ENCODE data around the gene PLXND1.
"Not testable (repeated sequence)": the region's sequence is repeated elsewhere in the genome, so short reads cannot be mapped to it uniquely, and the experiment has no call there.

The PLXND1 gene

GRCh38 chr3:129552287-129553050 lies 54.0 kb downstream of the PLXND1 start:
- DNase-seq (ENCODE audit: low read depth, low spot score) = no peak
- Histone ChIP-seq H3K4me1 (ENCODE audit: control insufficient read depth, insufficient read depth, low read length) (peaks cover 4% of the 10 kb centered on the region), H3K4me3 (ENCODE audit: low read length) (no peak overlapping the region), H3K27me3 (ENCODE audit: control insufficient read depth, insufficient read depth, low read length) (no peaks in the 10 kb centered on the region), H3K27ac (ENCODE audit: low read length) (no peak overlapping the region), H3K9me3 (ENCODE audit: control insufficient read depth, insufficient read depth, low read length) (no peaks in the 10 kb centered on the region), H3K36me3 (ENCODE audit: control insufficient read depth, insufficient read depth, low read length) (0 out of 2 replicates have a peak, but pooled peaks cover 3% of the 10 kb centered on the region)
- WGBS (ENCODE audit: insufficient coverage, insufficient read length) = no CpG with 5 or more reads among the region's 10 CpGs

DNA sequence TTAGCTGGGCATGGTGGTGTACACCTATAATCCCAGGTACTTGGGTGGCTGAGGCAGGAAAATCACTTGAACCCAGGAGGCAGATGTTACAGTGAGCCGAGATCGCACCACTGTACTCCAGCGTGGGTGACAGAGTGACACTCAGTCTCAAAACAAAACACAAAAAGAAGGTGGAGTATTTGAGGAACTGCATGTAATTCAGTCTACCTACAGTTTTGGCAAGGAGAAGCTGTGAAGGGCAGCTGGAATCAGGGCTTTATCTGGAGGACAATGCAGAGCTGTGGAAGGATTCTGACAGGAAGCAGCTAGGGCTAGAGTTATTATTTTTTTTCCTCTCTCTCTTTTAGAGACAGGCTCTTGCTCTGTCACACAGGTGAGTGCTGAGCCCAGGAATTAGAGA lies 56.7 kb downstream of the PLXND1 start:
- Histone ChIP-seq H3K4me3 (ENCODE audit: low read length) (no peak overlapping the region), H3K36me3 (ENCODE audit: control insufficient read depth, insufficient read depth, low read length) (no peaks in the 10 kb centered on the region), H3K27ac (ENCODE audit: low read length) (no peak overlapping the region), H3K4me1 (ENCODE audit: control insufficient read depth, insufficient read depth, low read length) (peaks cover 4% of the 10 kb centered on the region), H3K27me3 (ENCODE audit: control insufficient read depth, insufficient read depth, low read length) (no peaks in the 10 kb centered on the region), H3K9me3 (ENCODE audit: control insufficient read depth, insufficient read depth, low read length) (no peaks in the 10 kb centered on the region)
- no peak for DNase-seq (ENCODE audit: low read depth, low spot score)
- WGBS (ENCODE audit: insufficient coverage, insufficient read length) = no CpG with 5 or more reads among the region's 3 CpGs

- no CpG with 5 or more reads among the region's 18 CpGs for WGBS (ENCODE audit: insufficient coverage, insufficient read length)
- Histone ChIP-seq H3K27me3 (ENCODE audit: control insufficient read depth, insufficient read depth, low read length) (no peaks in the 10 kb centered on the region), H3K4me3 (ENCODE audit: low read length) (no peak overlapping the region), H3K9me3 (ENCODE audit: control insufficient read depth, insufficient read depth, low read length) (no peaks in the 10 kb centered on the region), H3K4me1 (ENCODE audit: control insufficient read depth, insufficient read depth, low read length) (peaks cover 4% of the 10 kb centered on the region), H3K36me3 (ENCODE audit: control insufficient read depth, insufficient read depth, low read length) (no peaks in the 10 kb centered on the region), H3K27ac (ENCODE audit: low read length) (no peak overlapping the region)
- DNase-seq (ENCODE audit: low read depth, low spot score) = no peak
These were observed 57.3 kb downstream of the PLXND1 start for GRCh38 chr3:129549006-129549800.

- no CpG with 5 or more reads among the region's 19 CpGs for WGBS (ENCODE audit: insufficient coverage, insufficient read length)
- Histone ChIP-seq H3K4me1 (ENCODE audit: control insufficient read depth, insufficient read depth, low read length) (peaks cover 4% of the 10 kb centered on the region), H3K9me3 (ENCODE audit: control insufficient read depth, insufficient read depth, low read length) (no peaks in the 10 kb centered on the region), H3K27me3 (ENCODE audit: control insufficient read depth, insufficient read depth, low read length) (no peaks in the 10 kb centered on the region), H3K4me3 (ENCODE audit: low read length) (no peak overlapping the region), H3K36me3 (ENCODE audit: control insufficient read depth, insufficient read depth, low read length) (no peaks in the 10 kb centered on the region), H3K27ac (ENCODE audit: low read length) (no peak overlapping the region)
- DNase-seq (ENCODE audit: low read depth, low spot score) = no peak
These were observed 58.1 kb downstream of the PLXND1 start for GRCh38 chr3:129548104-129548965.

DNA sequence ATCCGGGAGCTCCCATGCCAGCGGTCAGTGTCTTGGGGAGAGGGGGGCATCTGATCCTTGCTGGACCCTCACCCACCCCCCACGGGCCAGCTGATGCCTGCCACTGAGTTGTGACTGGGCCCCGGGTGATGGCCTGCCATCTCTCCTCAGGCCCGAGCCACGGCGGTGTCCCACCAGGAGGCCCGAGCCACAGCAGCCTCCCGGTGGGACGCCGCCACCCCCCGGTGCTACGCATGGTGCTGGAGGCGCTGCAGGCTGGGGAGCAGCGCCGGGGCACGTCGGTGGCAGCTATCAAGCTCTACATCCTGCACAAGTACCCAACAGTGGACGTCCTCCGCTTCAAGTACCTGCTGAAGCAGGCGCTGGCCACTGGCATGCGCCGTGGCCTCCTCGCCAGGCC lies 59.2 kb downstream of the PLXND1 start:
- H3K9me3 ChIP-seq (ENCODE audit: control insufficient read depth, insufficient read depth, low read length) = no peaks in the 10 kb centered on the region
- no peaks in the 10 kb centered on the region for H3K27me3 ChIP-seq (ENCODE audit: control insufficient read depth, insufficient read depth, low read length)
- H3K4me1 ChIP-seq (ENCODE audit: control insufficient read depth, insufficient read depth, low read length) = no peaks in the 10 kb centered on the region
- WGBS (ENCODE audit: insufficient coverage, insufficient read length) = no CpG with 5 or more reads among the region's 24 CpGs
- H3K36me3 ChIP-seq (ENCODE audit: control insufficient read depth, insufficient read depth, low read length) = no peaks in the 10 kb centered on the region
- DNase-seq (ENCODE audit: low read depth, low spot score) = no peak
- H3K27ac ChIP-seq (ENCODE audit: low read length) = no peak overlapping the region
- no peak overlapping the region for H3K4me3 ChIP-seq (ENCODE audit: low read length)

DNA sequence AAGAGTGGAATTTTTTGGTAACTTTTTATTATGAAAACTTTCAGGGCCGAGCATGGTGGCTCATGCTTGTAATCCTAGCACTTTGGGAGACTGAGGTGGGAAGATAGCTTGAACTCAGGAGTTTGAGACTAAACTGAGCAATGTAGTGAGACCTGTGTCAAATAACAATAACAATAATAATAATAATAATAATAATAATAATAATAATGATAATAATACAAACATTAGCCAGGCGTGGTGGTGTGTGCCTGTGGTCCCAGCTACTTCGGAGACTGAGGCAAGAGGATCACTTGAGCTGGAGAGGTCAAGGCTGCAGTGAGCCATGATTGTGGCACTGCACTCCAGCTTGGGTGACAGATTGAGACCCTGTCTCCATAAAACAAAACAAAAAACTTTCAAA lies 60.5 kb downstream of the PLXND1 start:
- DNase-seq (ENCODE audit: low read depth, low spot score); H3K4me1 ChIP-seq (ENCODE audit: control insufficient read depth, insufficient read depth, low read length); H3K9me3 ChIP-seq (ENCODE audit: control insufficient read depth, insufficient read depth, low read length); H3K36me3 ChIP-seq (ENCODE audit: control insufficient read depth, insufficient read depth, low read length); H3K4me3 ChIP-seq (ENCODE audit: low read length); H3K27ac ChIP-seq (ENCODE audit: low read length); H3K27me3 ChIP-seq (ENCODE audit: control insufficient read depth, insufficient read depth, low read length): not testable (repeated sequence)
- no CpG with 5 or more reads among the region's 3 CpGs for WGBS (ENCODE audit: insufficient coverage, insufficient read length)

DNA sequence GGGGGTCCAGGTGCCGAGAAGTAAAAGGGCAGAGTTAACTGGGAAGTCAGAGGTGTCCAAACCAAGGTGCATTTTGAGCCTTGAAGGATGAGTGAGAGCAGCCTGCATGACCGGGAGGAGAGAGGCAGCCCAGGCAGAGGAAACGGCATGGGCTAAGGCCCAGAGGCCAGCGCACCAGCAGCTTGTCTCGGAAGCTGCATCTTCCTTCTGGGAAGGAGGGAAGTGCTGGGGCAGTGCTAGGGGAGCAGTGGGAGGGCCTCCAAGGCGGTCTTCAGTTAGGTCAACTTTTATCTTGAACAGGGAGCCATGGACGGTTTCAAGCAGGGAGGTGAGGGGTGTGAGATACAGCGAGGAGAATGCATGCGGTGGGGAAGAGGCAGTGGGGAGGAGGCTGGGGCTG lies 62.5 kb downstream of the PLXND1 start:
- no peak overlapping the region for H3K4me3 ChIP-seq (ENCODE audit: low read length)
- H3K9me3 ChIP-seq (ENCODE audit: control insufficient read depth, insufficient read depth, low read length) = no peaks in the 10 kb centered on the region
- DNase-seq (ENCODE audit: low read depth, low spot score) = no peak
- 0 out of 2 replicates have a peak, but pooled peaks cover 4% of the 10 kb centered on the region for H3K4me1 ChIP-seq (ENCODE audit: control insufficient read depth, insufficient read depth, low read length)
- H3K27ac ChIP-seq (ENCODE audit: low read length) = no peak overlapping the region
- H3K36me3 ChIP-seq (ENCODE audit: control insufficient read depth, insufficient read depth, low read length) = no peaks in the 10 kb centered on the region
- no CpG with 5 or more reads among the region's 9 CpGs for WGBS (ENCODE audit: insufficient coverage, insufficient read length)
- H3K27me3 ChIP-seq (ENCODE audit: control insufficient read depth, insufficient read depth, low read length) = no peaks in the 10 kb centered on the region

GRCh38 chr3:129543156-129543790 lies 63.2 kb downstream of the PLXND1 start, which contains the start of gene H1-8:
Gene H1-8 (plus strand): TSS chr3:129543175. CDS start chr3:129543219, 44 bp downstream.
- H3K4me3 ChIP-seq (ENCODE audit: low read length) = no peak within 1 kb of the TSS
- no peaks in the 10 kb centered on the region for H3K27me3 ChIP-seq (ENCODE audit: control insufficient read depth, insufficient read depth, low read length)
- WGBS (ENCODE audit: insufficient coverage, insufficient read length) = no CpG with 5 or more reads among the region's 16 CpGs
- DNase-seq (ENCODE audit: low read depth, low spot score) = no peak
- H3K9me3 ChIP-seq (ENCODE audit: control insufficient read depth, insufficient read depth, low read length) = no peaks in the 10 kb centered on the region
- H3K36me3 ChIP-seq (ENCODE audit: control insufficient read depth, insufficient read depth, low read length) = no peaks in the 10 kb centered on the region
- H3K27ac ChIP-seq (ENCODE audit: low read length) = no peak within 1 kb of the TSS
- 0 out of 2 replicates have a peak, but pooled peaks cover 4% of the 10 kb centered on the region for H3K4me1 ChIP-seq (ENCODE audit: control insufficient read depth, insufficient read depth, low read length)

- WGBS (ENCODE audit: insufficient coverage, insufficient read length) = no CpG with 5 or more reads among the region's 5 CpGs
These were observed 63.7 kb downstream of the PLXND1 start for GRCh38 chr3:129542747-129543146.

More at GRCh38 chr3:129542747-129543146, 63.7 kb downstream of the PLXND1 start:
- 0 out of 2 replicates have a peak, but pooled peaks cover 4% of the 10 kb centered on the region for H3K4me1 ChIP-seq (ENCODE audit: control insufficient read depth, insufficient read depth, low read length)
- H3K36me3 ChIP-seq (ENCODE audit: control insufficient read depth, insufficient read depth, low read length) = no peaks in the 10 kb centered on the region
- H3K4me3 ChIP-seq (ENCODE audit: low read length) = no peak overlapping the region
- no peak for DNase-seq (ENCODE audit: low read depth, low spot score)
- no peaks in the 10 kb centered on the region for H3K9me3 ChIP-seq (ENCODE audit: control insufficient read depth, insufficient read depth, low read length)
- no peaks in the 10 kb centered on the region for H3K27me3 ChIP-seq (ENCODE audit: control insufficient read depth, insufficient read depth, low read length)
- H3K27ac ChIP-seq (ENCODE audit: low read length) = no peak overlapping the region

Data from iPS DF 6.9 (cell line).